Cardiac muscle cell (in vitro differentiated cells and primary cell): ENCODE results near the gene SEC14L1. TPM values are rescaled to one million over a fixed set of nuclear protein-coding genes. Genes with fewer than 3 reads are reported as not detected.

Experiments
- DNase-seq, 2 donors: peaks; one replicate each; pipeline versions ENCODE4 v3.0.0 to v3.0.0-alpha.2; 2010 to 2017; ENCODE audit warnings: low read depth in 1 of 2, low spot score in 1 of 2
- H3K27ac ChIP-seq: fragments of 200-600 bp; sonication (generic); 2 replicates; pipeline ENCODE4 v1.5.1; 2016
- H3K27me3 ChIP-seq: fragments of 200-600 bp; sonication (generic); 2 replicates; pipeline ENCODE4 v1.6.0; 2016; ENCODE audit warnings: control low read depth
- H3K36me3 ChIP-seq: fragments of 200-600 bp; sonication (generic); 2 replicates; pipeline ENCODE4 v1.5.1; 2016; ENCODE audit warnings: control low read depth
- H3K4me1 ChIP-seq: fragments of 200-600 bp; sonication (generic); 2 replicates; pipeline ENCODE4 v1.8.1; 2017; ENCODE audit warnings: low read depth, mild to moderate bottlenecking, mixed run types
- H3K4me3 ChIP-seq: fragments of 200-600 bp; sonication (generic); 2 replicates; pipeline ENCODE4 v1.5.1; 2016; ENCODE audit warnings: mild to moderate bottlenecking
- H3K9me3 ChIP-seq: fragments of 200-600 bp; sonication (generic); 2 replicates; pipeline ENCODE4 v1.5.1; 2017; ENCODE audit warnings: low read depth, mild to moderate bottlenecking, control low read depth
- polyA plus RNA-seq: library from polyadenylated mRNA; unstranded; fragments of >200 nt; fragmentation: Nextera tagmentation; extraction: Ambion mirVana; gene quantifications from 2 replicates; pipeline ENCODE4 v1.2.1, GENCODE V29; 2016
- total RNA-seq: library from RNA; depleted of rRNA; stranded (reverse); fragments of >200 nt; gene quantifications from 2 replicates; pipeline ENCODE4 v1.2.3, GENCODE V29; 2016
- TF ChIP-seq, protein P1 (sequence below): IDR thresholded peaks from 2 replicates; pipeline ENCODE4 v1.5.1; 2012; ENCODE audit warnings: low read depth, mild to moderate bottlenecking, low read length

Gene SEC14L1
- total and polyA plus RNA-seq, 2 experiments from 2014 or later, result 25.5 to 30.0 TPM

DNA sequence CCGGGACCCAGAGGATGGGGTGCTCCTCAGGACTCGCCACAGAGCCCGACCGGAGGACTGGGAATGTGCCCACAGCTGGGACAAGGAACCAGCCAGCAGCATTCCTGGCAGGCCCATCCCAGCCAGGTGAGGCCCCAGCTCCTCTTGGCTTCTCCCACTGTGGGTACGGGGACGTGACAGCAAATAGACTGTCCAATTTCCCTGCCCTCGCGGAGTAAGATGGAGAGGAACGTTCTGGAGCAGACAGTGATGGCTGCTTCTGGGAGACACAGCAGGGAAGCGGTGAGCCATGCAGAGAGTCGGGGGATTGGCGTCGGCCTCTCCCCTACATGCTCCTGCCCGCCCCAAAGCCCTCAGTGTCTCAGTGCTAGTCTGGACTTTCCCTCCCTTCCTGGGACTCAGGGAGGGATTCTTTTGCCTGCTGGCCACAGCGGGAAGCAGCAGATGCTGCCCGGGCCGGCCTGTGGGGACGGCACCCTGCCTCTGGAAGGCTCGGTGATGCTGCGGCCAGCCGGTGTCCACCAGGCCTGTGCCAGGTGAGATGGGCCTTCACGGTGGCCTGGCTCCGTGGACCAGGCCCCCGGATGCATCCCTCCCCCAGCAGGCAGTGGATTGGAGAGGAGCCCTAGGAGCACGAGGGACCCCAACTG lies 89.1 kb downstream of the SEC14L1 start:
- DNase-seq, result no peak
- H3K4me3 ChIP-seq, result no peak overlapping the region
- H3K36me3 ChIP-seq, result no peaks in the 10 kb centered on the region
- TF ChIP-seq, protein P1, sequence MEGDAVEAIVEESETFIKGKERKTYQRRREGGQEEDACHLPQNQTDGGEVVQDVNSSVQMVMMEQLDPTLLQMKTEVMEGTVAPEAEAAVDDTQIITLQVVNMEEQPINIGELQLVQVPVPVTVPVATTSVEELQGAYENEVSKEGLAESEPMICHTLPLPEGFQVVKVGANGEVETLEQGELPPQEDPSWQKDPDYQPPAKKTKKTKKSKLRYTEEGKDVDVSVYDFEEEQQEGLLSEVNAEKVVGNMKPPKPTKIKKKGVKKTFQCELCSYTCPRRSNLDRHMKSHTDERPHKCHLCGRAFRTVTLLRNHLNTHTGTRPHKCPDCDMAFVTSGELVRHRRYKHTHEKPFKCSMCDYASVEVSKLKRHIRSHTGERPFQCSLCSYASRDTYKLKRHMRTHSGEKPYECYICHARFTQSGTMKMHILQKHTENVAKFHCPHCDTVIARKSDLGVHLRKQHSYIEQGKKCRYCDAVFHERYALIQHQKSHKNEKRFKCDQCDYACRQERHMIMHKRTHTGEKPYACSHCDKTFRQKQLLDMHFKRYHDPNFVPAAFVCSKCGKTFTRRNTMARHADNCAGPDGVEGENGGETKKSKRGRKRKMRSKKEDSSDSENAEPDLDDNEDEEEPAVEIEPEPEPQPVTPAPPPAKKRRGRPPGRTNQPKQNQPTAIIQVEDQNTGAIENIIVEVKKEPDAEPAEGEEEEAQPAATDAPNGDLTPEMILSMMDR, result no peak
- H3K27ac ChIP-seq, result no peak overlapping the region
- no peaks in the 10 kb centered on the region for H3K27me3 ChIP-seq
- H3K4me1 ChIP-seq, result peaks cover 9% of the 10 kb centered on the region
- H3K9me3 ChIP-seq, result no peaks in the 10 kb centered on the region

DNA sequence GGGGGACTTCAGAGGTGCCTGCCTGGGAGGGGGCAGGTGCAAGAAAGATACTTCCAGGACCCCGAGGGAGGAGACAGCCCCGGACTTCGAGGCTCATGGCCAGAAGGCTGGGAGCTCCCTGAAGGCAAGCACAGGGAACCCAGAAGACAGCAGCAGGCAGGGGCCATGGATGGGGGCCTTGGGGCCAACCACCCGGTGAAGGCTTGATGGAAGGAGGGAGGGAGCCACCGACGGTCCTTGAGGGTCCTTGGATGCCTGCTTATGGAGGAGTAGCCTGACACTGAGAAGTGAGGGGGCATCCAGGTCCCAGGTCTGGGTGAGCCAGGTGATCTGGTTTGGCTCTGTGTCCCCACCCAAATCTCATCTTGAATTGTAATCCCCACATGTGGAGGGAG lies 89.7 kb downstream of the SEC14L1 start:
- Histone ChIP-seq H3K4me3 (no peak overlapping the region), H3K4me1 (peaks cover 9% of the 10 kb centered on the region), H3K36me3 (no peaks in the 10 kb centered on the region), H3K27me3 (no peaks in the 10 kb centered on the region), H3K27ac (no peak overlapping the region), H3K9me3 (no peaks in the 10 kb centered on the region)
- DNase-seq, result no peak
- TF ChIP-seq, protein P1, result no peak

DNA sequence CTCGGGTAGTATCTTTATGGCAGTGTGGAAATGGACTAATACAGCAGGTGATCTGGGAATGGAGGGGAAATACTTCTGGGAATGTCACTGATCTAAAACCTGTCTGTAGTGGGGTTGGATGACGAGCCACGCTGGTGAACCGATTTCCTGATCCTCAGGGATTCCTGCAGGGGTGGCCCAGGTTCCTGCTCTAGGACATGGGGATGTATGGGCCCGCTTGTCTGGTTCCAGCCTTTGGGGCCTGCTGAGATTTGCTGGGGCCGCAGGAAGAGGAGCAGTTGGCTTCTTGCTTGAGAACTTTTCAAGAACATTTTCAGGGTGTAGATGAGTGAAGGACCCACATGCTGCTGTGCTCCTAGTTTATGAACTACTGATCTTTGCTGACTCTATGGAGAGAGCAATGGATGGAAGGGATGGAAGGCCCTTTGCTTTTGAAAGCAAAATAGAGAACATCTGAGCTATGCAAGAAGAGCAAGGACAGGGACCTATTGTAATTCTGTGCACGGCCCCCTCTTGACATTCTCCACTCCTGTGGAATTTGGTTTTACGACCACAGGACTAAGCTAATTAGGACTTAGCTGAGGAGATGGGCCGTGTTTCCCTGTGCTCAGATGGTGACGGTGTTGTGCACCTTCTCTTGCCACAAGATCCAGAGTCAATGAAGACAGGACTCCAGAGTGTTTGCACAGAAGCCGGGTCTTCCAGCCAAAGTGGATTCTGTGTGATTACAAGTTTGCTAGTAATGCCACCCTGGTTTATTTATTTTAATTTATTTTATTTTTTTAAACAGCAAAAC lies 90.5 kb downstream of the SEC14L1 start:
- Histone ChIP-seq H3K4me3 (no peak overlapping the region), H3K9me3 (no peaks in the 10 kb centered on the region), H3K27ac (no peak overlapping the region), H3K36me3 (no peaks in the 10 kb centered on the region), H3K4me1 (peaks cover 9% of the 10 kb centered on the region), H3K27me3 (no peaks in the 10 kb centered on the region)
- TF ChIP-seq, protein P1, result no peak
- no peak for DNase-seq

DNA sequence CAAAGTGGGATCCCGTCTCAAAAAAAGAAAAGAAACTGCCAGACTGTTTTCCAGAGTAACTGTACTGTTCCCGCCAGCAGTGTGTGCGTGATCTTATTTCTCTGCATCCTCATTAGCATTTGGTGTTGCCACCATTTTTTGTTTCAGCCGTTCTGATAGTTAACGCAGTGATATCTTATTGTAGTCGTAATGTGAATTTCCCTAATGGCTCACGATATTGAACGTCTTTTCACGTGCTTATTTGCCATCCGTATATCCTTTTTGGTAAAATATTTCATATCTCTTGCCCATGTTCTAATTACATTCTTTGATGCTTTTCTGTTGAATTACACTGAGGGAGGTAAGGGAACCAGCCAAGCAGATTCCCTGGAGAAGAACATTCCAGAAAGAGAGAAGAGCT lies 92.4 kb downstream of the SEC14L1 start:
- H3K36me3 ChIP-seq, result no peaks in the 10 kb centered on the region
- no peak for DNase-seq

DNA sequence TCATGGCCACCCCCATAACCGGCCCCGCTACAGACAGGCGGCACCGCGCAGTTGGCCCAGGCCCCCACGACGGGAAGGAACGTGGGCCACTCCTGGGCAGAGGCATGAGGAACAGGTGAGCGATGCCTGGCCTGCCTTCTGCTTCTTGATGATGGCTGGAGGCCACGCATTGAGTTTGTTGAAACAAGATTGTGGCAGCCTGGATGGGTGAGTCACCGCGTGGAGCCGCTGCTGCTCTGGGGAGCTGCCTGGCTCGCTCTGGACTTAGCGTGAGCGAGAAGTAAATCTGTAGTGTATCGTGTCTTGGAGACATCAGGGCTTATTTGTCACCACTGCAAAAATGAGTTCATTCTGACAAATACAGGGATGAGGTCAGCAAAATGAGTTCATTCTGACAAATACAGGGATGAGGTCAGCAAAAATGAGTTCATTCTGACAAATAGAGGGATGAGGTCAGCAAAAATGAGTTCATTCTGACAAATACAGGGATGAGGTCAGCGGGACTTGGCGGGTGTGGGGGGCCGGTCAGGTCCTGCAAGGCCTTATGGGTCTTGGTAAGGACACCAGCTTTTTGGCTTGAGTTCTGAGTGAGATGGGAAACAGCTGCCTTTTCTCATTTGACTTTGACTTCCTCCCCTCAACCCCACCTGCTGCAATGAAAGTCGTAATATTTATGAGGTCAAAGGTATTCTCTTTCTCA lies 93.0 kb downstream of the SEC14L1 start:
- no peaks in the 10 kb centered on the region for H3K9me3 ChIP-seq
- H3K4me1 ChIP-seq, result no peaks in the 10 kb centered on the region
- H3K27ac ChIP-seq, result no peak overlapping the region
- H3K36me3 ChIP-seq, result no peaks in the 10 kb centered on the region
- DNase-seq, result peak in 1 of 2 donors; percentile 87
- TF ChIP-seq, protein P1, result no peak
- H3K27me3 ChIP-seq, result no peaks in the 10 kb centered on the region
- no peak overlapping the region for H3K4me3 ChIP-seq

More for the DNA sequence above, 92.4 kb downstream of the SEC14L1 start:
- H3K4me3 ChIP-seq, result no peak overlapping the region
- H3K9me3 ChIP-seq, result no peaks in the 10 kb centered on the region
- H3K27me3 ChIP-seq, result no peaks in the 10 kb centered on the region
- peaks cover 6% of the 10 kb centered on the region for H3K4me1 ChIP-seq
- H3K27ac ChIP-seq, result no peak overlapping the region
- TF ChIP-seq, protein P1, result no peak
